ENCODE measurements around the gene HS6ST2.

GRCh38 chrX:132673331-132673730 is 285.1 kb downstream of the HS6ST2 start:
- no peak for TF ChIP-seq CTCF (IDR thresholded peaks at IDR 0.05)
- no peak for TF ChIP-seq USF2 (CRISPR knock-in tag; IDR thresholded peaks at IDR 0.05)
- TF ChIP-seq ZNF219 (CRISPR knock-in tag; IDR thresholded peaks at IDR 0.05; ENCODE audit: borderline replicate concordance), result no peak
- TF ChIP-seq RORB (CRISPR knock-in tag; IDR thresholded peaks at IDR 0.05), result no peak
- TF ChIP-seq IRF1 (CRISPR knock-in tag; IDR thresholded peaks at IDR 0.05), result no peak
- TF ChIP-seq ARID4B (CRISPR knock-in tag; IDR thresholded peaks at IDR 0.05; ENCODE audit: borderline replicate concordance), result no peak
- TF ChIP-seq ZNF512 (CRISPR knock-in tag; IDR thresholded peaks at IDR 0.05; ENCODE audit: borderline replicate concordance), result no peak
- no peak for TF ChIP-seq CREM (CRISPR knock-in tag; IDR thresholded peaks at IDR 0.05)

All from WTC11 (cell line).